Measurements from ENCODE around the gene ADAMTS18. TPM values are rescaled to one million over a fixed set of nuclear protein-coding genes. Genes with fewer than 3 reads are reported as not detected.

Gene ADAMTS18
- total RNA-seq, 1 donor from 2014 or later, result 5.5 TPM

Other genes with a start within 250 kb of the ADAMTS18 start
- 11.4 and 17.5 TPM in 2 replicates for gene MON1B, start 243.8 kb downstream of the ADAMTS18 start, total RNA-seq
- gene SYCE1L, start 235.6 kb downstream of the ADAMTS18 start, total RNA-seq, result 1.9 and 2.8 TPM in 2 replicates

All from pulmonary artery endothelial cell (primary cell).